IPS DF 19.7 (cell line): ENCODE data around the gene RMRP.
"Not testable (repeated sequence)": the region's sequence is repeated elsewhere in the genome, so short reads cannot be mapped to it uniquely, and the experiment has no call there.

Experiments used
- DNase-seq: peaks from one replicate; pipeline ENCODE4 v3.0.0-alpha.2; 2013; ENCODE audit warnings: low read depth, low spot score

Gene RMRP

GRCh38 chr9:35665471-35665818, 7.6 kb upstream of the RMRP start:
- DNase-seq: no peak

GRCh38 chr9:35664531-35665470, 7.0 kb upstream of the RMRP start, which contains the start of gene ARHGEF39:
TSS of gene ARHGEF39 (minus strand) at chr9:35665195. CDS start at chr9:35665169, 26 bp downstream.
- DNase-seq: no peak

GRCh38 chr9:35662437-35662836, 4.6 kb upstream of the RMRP start:
- no peak for DNase-seq

DNA sequence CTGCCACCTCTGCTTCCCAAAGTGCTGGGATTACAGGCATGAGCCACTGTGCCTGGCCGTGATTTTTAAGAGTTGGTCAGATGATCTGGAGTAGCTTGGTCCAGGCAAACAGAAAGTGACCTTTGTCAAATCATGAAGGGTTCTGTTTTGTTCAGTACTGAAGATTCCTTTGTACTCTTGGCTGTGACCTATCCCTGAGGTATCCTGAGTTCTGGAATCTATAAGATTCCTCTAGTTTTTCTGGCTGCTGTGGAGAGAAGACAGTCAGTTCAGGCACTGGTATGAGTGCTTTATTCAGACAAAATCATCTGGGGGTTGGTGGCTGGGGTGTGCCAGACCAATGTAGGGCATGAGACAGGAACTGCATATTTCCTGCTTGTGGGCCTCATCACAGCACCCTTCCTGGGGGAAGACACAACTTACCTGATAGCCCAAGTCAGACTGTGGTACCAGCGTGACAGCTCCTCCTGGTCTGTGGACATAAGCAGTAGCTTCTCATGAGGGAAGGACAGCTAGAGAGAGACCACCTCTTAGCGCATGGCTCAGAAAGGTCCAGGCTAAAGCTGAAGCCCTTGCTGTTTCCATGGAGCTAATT, 4.0 kb upstream of the RMRP start:
- no peak for DNase-seq

DNA sequence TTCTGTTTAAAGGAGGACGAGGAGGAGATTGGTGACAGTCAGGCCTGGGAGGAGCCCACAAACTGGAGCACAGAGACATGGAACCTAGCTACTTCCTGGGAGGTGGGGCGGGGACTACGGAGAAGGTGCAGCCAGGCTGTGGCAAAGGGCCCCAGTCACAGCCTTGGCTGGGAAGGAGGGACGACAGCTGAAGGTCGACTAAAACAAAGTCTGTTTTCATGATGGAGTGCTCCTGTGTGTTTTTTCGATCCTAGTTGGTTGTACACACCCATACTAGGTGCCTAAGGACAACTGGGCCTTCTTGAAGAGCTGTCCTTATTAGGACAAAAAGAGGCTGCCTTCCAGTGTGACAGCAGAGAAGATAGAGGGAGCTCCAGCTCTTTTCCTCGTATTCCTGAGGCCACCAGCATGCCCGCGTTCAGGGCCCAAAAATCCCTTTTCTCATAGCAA, 3.2 kb upstream of the RMRP start:
- DNase-seq: no peak

DNA sequence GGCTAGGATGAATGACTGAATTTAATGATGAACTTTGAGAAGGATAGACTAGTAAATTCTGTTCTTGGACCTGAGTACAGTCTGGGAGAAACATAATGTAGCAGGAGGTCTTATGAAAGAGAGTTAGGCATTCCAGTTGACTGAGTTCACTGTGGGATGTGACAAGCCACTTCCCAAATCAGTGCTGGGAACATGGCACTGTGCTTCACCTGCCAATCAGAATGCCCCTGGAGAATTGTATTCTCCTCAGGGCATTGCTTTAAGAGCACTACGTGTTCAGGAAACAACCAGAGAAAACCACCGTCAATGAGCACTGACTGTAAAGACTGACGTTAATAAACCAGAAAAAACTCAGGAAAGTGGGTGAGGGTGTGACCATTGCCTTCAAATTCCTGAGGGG, 1.5 kb upstream of the RMRP start:
- no peak for DNase-seq

DNA sequence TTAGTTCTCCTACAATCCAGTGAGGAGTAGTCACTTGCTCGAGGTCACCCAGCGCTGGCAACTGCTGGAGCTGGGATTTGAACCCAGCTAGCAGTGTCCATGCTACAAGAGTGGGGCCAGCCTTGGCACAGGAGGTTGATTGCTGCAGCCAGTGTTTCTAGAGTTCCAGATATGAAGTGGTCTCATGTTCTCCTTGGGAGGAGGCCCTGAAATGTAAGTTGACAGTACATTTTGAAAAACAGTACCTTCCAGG, 1.1 kb upstream of the RMRP start:
- no peak for DNase-seq

GRCh38 chr9:35658137-35658967, 533 bp upstream of the RMRP start, which contains the start of gene CCDC107:
TSS of gene CCDC107 (plus strand) at chr9:35658292. CDS start at chr9:35658380, 88 bp downstream.
- DNase-seq: no peak

GRCh38 chr9:35656831-35657545, 831 bp downstream of the RMRP start:
- DNase-seq: no peak

DNA sequence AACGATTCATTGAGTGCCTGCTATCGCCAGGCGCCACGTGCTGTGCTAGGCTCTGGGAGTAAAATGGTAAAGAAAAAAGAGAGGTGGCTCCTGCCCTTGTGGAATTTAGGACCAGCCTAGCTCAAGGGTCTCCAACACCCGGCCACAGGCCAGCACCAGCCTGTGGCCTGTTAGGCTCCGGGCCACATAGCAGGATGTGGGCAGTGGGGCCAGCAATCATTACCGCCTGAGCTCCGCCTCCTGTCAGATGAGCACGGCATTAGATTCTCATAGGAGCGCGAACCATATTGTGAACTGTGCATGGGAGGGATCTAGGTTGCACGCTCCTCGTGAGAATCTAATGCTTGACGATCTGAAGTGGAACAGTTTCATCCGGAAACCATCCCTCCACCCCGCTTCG, 1.5 kb downstream of the RMRP start:
- DNase-seq: no peak

DNA sequence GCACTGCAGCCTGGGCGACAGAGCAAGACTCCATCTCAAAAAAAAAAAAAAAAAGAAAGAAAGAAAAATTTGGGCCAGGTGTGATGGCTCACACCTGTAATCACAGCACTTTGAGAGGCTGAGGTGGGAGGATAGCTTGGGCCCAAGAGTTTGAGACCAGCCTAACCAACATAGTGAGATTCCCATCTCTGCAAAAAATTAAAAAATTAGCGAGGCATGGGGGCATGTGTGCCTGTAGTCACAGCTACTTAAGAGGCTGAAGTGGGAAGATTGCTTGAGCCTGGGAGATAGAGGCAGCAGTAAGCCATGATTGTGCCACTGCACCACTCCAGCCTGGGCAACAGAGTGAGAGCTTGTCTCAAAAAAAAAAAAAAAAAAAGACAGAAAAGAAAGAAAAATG, 4.2 kb downstream of the RMRP start:
- no peak for DNase-seq

DNA sequence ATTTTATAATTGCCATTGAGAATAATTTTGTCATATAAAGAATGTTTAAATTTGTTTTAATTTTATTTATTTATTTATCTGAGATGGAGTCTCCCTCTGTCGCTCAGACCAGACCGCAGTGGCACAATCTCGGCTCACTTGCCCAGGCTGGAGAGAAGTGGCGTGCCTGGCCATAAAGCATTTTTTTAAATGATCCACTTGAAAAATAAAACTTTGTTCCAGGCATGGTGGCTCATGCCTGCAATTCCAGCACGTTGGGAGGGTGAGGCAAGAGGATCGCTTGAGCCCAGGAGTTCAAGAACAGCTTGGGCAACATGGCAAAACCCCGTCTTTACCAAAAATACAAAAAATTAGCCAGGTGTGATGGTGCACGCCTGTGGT, 5.0 kb downstream of the RMRP start:
- DNase-seq: no peak

DNA sequence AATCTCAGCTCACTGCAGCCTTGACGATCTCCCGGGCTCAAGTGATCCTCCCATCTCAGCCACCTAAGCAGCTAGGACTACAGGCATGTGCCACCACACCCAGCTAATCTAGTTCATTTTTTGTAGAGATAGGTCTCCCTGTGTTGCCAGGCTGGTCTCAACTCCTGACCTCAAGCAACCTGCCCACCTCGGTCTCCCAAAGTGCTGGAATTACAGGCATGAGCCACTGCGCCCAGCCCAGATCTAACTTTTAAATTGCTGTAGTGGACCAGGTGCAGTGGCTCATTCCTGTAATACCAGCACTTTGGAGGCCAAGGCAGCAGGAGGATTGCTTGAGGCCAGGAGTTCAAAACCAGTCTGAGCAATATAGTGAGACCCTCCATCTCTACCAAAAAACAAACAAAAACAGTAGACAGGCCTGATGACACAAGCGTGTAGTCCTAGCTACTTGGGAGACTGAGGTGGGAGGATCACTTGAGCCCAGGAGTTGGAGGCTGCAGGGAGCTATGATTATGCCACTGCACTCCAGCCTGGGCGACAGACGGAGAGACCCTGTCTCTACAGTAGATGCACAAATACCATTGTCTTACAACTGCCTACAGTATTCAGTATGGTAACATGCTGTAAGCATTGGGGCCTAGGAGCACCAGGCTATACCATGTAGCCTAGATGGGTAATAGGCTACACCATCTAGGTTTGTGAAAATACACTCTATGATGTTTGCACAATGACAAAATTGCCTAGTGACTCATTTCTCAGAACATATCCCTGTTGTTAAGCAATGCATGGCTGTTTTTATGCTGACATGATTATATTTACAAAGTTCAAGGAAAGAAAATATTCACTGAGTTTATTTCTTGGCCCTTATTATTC, 5.6 kb downstream of the RMRP start:
- no peak for DNase-seq

DNA sequence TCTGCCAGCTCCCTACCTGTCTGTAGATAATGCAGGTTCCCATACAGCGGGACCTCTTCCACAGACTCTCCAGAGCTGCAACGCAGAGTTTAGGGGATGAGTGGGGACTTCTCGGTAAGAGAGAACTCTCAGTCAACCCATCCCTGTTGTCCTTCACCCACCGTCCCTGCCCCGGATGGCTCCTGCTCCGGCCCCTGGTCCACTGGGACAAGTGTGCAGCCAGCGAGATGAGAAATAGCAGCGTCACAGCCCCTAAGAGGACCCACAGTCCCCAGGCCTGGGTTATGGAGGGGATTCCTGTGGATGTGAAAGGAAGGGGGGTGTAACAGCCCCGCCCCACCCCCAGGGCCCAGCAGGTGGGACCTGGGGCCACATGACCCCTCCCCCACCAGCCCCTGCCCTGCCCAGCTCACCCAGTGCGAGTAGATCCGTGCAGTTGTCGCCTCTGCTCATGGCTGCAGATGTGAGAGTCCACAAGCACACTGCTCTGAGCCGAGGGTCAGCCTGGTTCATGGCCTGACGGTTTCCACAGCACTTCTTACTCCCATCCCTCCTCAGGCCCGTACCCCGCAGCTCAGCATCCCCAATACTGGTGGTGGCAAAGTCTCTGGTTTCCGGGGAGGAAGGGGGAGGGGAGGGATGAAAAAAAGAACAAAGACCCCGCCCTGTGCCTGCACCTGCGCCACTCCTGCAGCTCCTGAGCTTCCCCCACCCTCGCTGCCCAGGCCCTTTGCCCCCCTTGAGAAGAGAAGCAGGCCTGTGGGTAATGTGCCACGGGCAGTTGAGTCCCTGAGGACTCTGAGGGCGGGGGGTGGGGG, 7.3 kb downstream of the RMRP start, which contains the start of gene SIT1:
Gene SIT1, minus strand, starts transcription at position 591 of the 818 bp plus-strand sequence. Its CDS starts 78 bp downstream, at position 513.
- no peak for DNase-seq

GRCh38 chr9:35649431-35650340, 8.1 kb downstream of the RMRP start:
- no peak for DNase-seq

DNA sequence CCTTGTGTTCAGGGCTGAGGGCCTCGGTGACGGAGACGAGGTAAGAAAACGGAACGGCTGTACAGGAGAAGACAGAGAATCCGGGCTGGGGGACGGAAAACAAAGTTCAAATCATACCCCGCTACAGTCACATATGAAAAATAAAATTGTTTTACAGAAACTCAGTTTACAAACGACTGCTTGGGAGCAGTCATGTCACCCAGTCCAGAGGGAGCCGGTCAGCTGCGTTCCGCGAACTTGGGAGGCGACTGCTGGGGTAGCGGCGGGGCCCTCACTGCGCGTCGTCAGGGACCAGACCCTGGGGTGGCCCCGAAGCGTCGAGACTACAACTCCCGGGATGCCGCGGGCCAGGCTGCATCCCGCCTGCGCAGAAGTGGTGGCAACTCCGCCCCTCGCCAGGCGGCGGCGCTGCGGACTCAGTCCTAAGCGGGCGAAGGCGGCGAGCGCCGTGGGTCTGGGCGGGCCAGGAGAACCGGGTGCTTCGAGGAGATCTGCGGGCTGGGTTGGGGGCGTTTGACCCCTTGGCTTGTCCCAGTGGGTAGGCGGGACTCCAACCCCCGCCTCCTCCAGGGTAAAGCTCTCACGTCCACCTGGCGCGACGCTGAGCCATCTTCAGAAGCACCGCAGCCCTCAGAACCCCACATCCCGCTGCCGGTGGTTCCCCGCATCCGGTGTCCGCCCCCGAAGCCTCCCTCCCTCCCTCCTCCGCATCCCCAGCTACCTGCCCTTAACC, 11.1 kb downstream of the RMRP start:
- DNase-seq: no peak

- no peak for DNase-seq
Observed at GRCh38 chr9:35646153-35646532, 11.7 kb downstream of the RMRP start.

GRCh38 chr9:35645736-35646135, 12.1 kb downstream of the RMRP start:
- DNase-seq: not testable (repeated sequence)
